GM23338 (cell line): ENCODE results near the gene HDAC9. TPM values are rescaled to one million over a fixed set of nuclear protein-coding genes. Genes with fewer than 3 reads are reported as not detected.

Experiments
- ATAC-seq: fragments of 200-7000 bp; cut with Tn5 transposase; 3 replicates; pipeline ENCODE4 v1.9.1; 2020
- DNase-seq: peaks from one replicate; pipeline ENCODE4 v3.0.0-alpha.2; 2015; ENCODE audit warnings: low spot score
- H2AFZ ChIP-seq: fragments of 200-600 bp; sonication (generic); 2 replicates; pipeline ENCODE4 v1.8.0; 2016; ENCODE audit warnings: antibody characterized with exemption, mild to moderate bottlenecking, moderate library complexity
- H3F3A ChIP-seq: fragments of 200-600 bp; sonication (generic); replicated peaks from 2 replicates; pipeline ENCODE4 v1.8.0; 2017; ENCODE audit warnings: antibody characterized with exemption, mixed run types, low read depth
- H3K27ac ChIP-seq: fragments of 200-600 bp; sonication (generic); 2 replicates; pipeline ENCODE4 v1.6.1; 2016; ENCODE audit warnings: low read depth
- H3K27me3 ChIP-seq: fragments of 200-600 bp; sonication (generic); 2 replicates; pipeline ENCODE4 v1.8.0; 2016; ENCODE audit warnings: mild to moderate bottlenecking, mixed run types, moderate library complexity; ENCODE audit not compliant: insufficient read depth
- H3K36me3 ChIP-seq: fragments of 200-600 bp; sonication (generic); 2 replicates; pipeline ENCODE4 v1.8.0; 2016; ENCODE audit warnings: mild to moderate bottlenecking; ENCODE audit not compliant: insufficient read depth
- H3K4me1 ChIP-seq: fragments of 200-600 bp; sonication (generic); 2 replicates; pipeline ENCODE4 v1.8.0; 2016; ENCODE audit warnings: mild to moderate bottlenecking, moderate library complexity; ENCODE audit not compliant: insufficient read depth
- H3K4me2 ChIP-seq: fragments of 200-600 bp; sonication (generic); 2 replicates; pipeline ENCODE4 v1.7.1; 2017; ENCODE audit warnings: mixed run types
- H3K4me3 ChIP-seq: fragments of 200-600 bp; sonication (generic); 2 replicates; pipeline ENCODE4 v1.6.1; 2016; ENCODE audit warnings: mixed run types
- H3K79me2 ChIP-seq: fragments of 200-600 bp; sonication (generic); replicated peaks from 2 replicates; pipeline ENCODE4 v1.8.0; 2017; ENCODE audit warnings: mild to moderate bottlenecking; ENCODE audit not compliant: insufficient read depth
- H3K9me2 ChIP-seq: fragments of 200-600 bp; sonication (generic); 2 replicates; pipeline ENCODE4 v1.8.0; 2017; ENCODE audit not compliant: insufficient read depth
- H4K20me1 ChIP-seq: fragments of 200-600 bp; sonication (generic); replicated peaks from 2 replicates; pipeline ENCODE4 v1.8.0; 2017; ENCODE audit warnings: mild to moderate bottlenecking; ENCODE audit not compliant: insufficient read depth
- H3K27ac Mint-ChIP-seq: 2 replicates; pipeline ENCODE4 v1.8.0; 2020; ENCODE audit warnings: inconsistent platforms, mild to moderate bottlenecking, moderate library complexity, mixed read lengths
- H3K27me3 Mint-ChIP-seq: 3 replicates; pipeline ENCODE4 v1.8.0; 2022; ENCODE audit warnings: low read depth, mild to moderate bottlenecking, moderate library complexity, mixed read lengths, inconsistent platforms; ENCODE audit not compliant: insufficient read depth, poor library complexity
- H3K36me3 Mint-ChIP-seq: 3 replicates; pipeline ENCODE4 v1.8.0; 2021; ENCODE audit warnings: low read depth, mild to moderate bottlenecking, inconsistent platforms, moderate library complexity, mixed read lengths
- H3K4me1 Mint-ChIP-seq: 3 replicates; pipeline ENCODE4 v1.8.0; 2020; ENCODE audit warnings: mild to moderate bottlenecking, inconsistent platforms, mixed read lengths
- H3K4me3 Mint-ChIP-seq: 3 replicates; pipeline ENCODE4 v1.8.0; 2021; ENCODE audit warnings: moderate library complexity, mild to moderate bottlenecking, inconsistent platforms, mixed read lengths
- H3K9me3 Mint-ChIP-seq: 3 replicates; pipeline ENCODE4 v1.8.0; 2020; ENCODE audit warnings: moderate library complexity, mild to moderate bottlenecking, inconsistent platforms, mixed read lengths
- CREB1 ChIP-seq: fragments of 250-450 bp; sonication (Bioruptor Pico); IDR thresholded peaks from 2 replicates; pipeline ENCODE4 v1.5.0; 2020; ENCODE audit warnings: low read depth, mild to moderate bottlenecking, moderate library complexity
- CTCF ChIP-seq, 2 experiments: fragments of 200-600 bp in 1 of 2; sonication (generic) in 1 of 2; conservative IDR thresholded peaks; 2 replicates each; pipeline versions ENCODE4 v1.5.1 to v1.6.1; 2016 to 2017; ENCODE audit warnings: antibody characterized with exemption in 2 of 2, low read depth in 2 of 2, mild to moderate bottlenecking in 2 of 2, moderate library complexity in 1 of 2
- ETS1 ChIP-seq: IDR thresholded peaks from 2 replicates; pipeline ENCODE4 v1.6.1; 2016; ENCODE audit warnings: antibody characterized with exemption
- EZH2 ChIP-seq: fragments of 200-600 bp; sonication (generic); IDR thresholded peaks from one replicate; pipeline ENCODE4 v1.8.0; 2017; ENCODE audit warnings: antibody characterized with exemption, mild to moderate bottlenecking, low read depth; ENCODE audit not compliant: unreplicated experiment
- EZH2phosphoT487 ChIP-seq: fragments of 200-600 bp; sonication (generic); IDR thresholded peaks from one replicate; pipeline ENCODE4 v1.8.1; 2018; ENCODE audit warnings: antibody characterized with exemption; ENCODE audit not compliant: unreplicated experiment
- JUNB ChIP-seq: IDR thresholded peaks from one replicate; pipeline ENCODE4 v1.6.1; 2016; ENCODE audit warnings: antibody characterized with exemption; ENCODE audit not compliant: unreplicated experiment
- NANOG ChIP-seq: IDR thresholded peaks from 2 replicates; pipeline ENCODE4 v1.6.1; 2016; ENCODE audit warnings: antibody characterized with exemption, borderline replicate concordance
- POLR2AphosphoS5 ChIP-seq: IDR thresholded peaks from 2 replicates; pipeline ENCODE4 v1.6.1; 2016; ENCODE audit warnings: antibody characterized with exemption, low read depth
- REST ChIP-seq: IDR thresholded peaks from one replicate; pipeline ENCODE4 v1.6.1; 2018; ENCODE audit warnings: antibody characterized with exemption; ENCODE audit not compliant: unreplicated experiment
- STAT1 ChIP-seq: IDR thresholded peaks from one replicate; pipeline ENCODE4 v1.6.1; 2016; ENCODE audit warnings: antibody characterized with exemption; ENCODE audit not compliant: unreplicated experiment
- ZNF114 ChIP-seq: fragments of 250-450 bp; sonication (Bioruptor Pico); IDR thresholded peaks from 2 replicates; pipeline ENCODE4 v1.5.0; 2020; ENCODE audit warnings: mild to moderate bottlenecking, moderate library complexity
- ZNF331 ChIP-seq: fragments of 250-450 bp; sonication (Bioruptor Pico); IDR thresholded peaks from 2 replicates; pipeline ENCODE4 v1.5.0; 2020; ENCODE audit warnings: low read depth, mild to moderate bottlenecking, moderate library complexity
- ZNF462 ChIP-seq: fragments of 250-450 bp; sonication (Bioruptor Pico); IDR thresholded peaks from 2 replicates; pipeline ENCODE4 v1.5.0; 2020; ENCODE audit warnings: mild to moderate bottlenecking, moderate library complexity
- polyA plus RNA-seq: library from polyadenylated mRNA; unstranded; fragments of >200 nt; fragmentation: Nextera tagmentation; extraction: Ambion mirVana; gene quantifications from 2 replicates; pipeline ENCODE4 v1.2.1, GENCODE V29; 2016
- total RNA-seq: library from RNA; depleted of rRNA; stranded (reverse); fragments of >200 nt; shearing (Covaris generic); gene quantifications from 2 replicates; pipeline ENCODE4 v1.2.3, GENCODE V29; 2014

HDAC9 gene
- total and polyA plus RNA-seq, 2 experiments from 2014 or later = 8.3 to 18.5 TPM

GRCh38 chr7:18679261-18679660, 183.7 kb downstream of the HDAC9 start:
- Histone ChIP-seq H3K4me3 (no peak overlapping the region), H3K27ac (no peak overlapping the region), H3K27me3 (no peaks in the 10 kb centered on the region), H3F3A (no peaks in the 10 kb centered on the region), H3K79me2 (no peaks in the 10 kb centered on the region), H3K9me2 (no peaks in the 10 kb centered on the region), H3K36me3 (no peaks in the 10 kb centered on the region), H2AFZ (no peak overlapping the region), H3K4me1 (no peaks in the 10 kb centered on the region), H3K4me2 (no peak overlapping the region), H4K20me1 (no peaks in the 10 kb centered on the region)
- Mint-ChIP-seq H3K4me1 (peaks cover 8% of the 10 kb centered on the region), H3K27me3 (no peaks in the 10 kb centered on the region), H3K27ac (no peak overlapping the region), H3K36me3 (no peaks in the 10 kb centered on the region), H3K4me3 (no peak overlapping the region), H3K9me3 (no peaks in the 10 kb centered on the region; the same call in 2 of the 3 replicates)
- TF ChIP-seq ZNF331 = no peak
- TF ChIP-seq ZNF114 = no peak
- TF ChIP-seq CTCF (conservative IDR thresholded peaks at IDR 0.05; ENCODE audit: low read depth in 2 of 2) = no peak
- TF ChIP-seq POLR2AphosphoS5 = no peak
- TF ChIP-seq REST = no peak
- TF ChIP-seq ETS1 = no peak
- TF ChIP-seq EZH2phosphoT487 = no peak
- TF ChIP-seq ZNF462 (CRISPR knock-in tag) = no peak
- TF ChIP-seq NANOG = no peak
- TF ChIP-seq STAT1 = no peak
- TF ChIP-seq JUNB = no peak
- no peak for TF ChIP-seq CREB1 (CRISPR knock-in tag)
- no peak for TF ChIP-seq EZH2
- DNase-seq (no peak), ATAC-seq (no peak)
